GM19438 (cell line): ENCODE data around the gene KRT9.
A peak's percentile ranks its signal among the peaks of the same experiment; 100 is the strongest.
"Not testable (repeated sequence)": the region's sequence is repeated elsewhere in the genome, so short reads cannot be mapped to it uniquely, and the experiment has no call there.

Source experiments
- ATAC-seq: cut with Tn5 transposase; IDR thresholded peaks from one replicate; pipeline ENCODE4 v1.9.1; 2021; ENCODE audit warnings: low read depth; ENCODE audit not compliant: unreplicated experiment

Gene KRT9

DNA sequence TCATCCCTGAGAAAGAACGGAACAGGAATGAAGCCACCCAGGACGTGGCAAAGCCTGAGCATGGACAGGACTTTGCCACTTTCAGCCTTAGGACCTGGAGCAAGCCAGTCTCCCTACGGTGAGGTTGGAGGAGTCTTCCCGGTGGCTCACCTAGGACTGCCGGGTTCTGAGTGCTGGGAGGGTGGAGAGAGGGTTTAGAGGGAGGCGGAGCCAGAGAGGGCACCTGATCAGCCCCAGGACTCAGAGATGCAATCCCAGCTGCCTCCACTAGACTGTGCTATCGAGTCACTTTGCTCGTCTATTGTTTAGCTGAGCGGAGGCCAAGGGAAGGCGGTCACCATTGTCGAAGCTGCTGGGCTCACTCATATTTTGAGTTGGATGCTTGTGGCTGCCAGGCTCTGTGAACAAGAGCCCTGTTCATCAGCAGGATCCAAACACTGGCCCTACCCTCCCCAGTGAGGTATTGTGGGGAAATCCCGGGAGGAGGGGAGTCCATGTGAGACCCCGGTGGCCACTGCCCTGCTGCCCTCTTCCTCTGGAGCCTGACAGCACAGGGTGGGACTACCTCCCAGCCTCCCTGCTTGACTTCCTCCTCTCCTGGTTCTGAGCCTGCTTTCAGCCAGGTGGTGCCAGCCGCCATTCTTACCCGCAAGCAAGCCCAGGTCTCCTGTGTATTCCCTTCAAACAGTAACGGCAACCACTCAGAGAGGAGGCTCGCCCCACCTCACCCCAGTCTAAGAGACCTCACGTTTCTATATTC is 7.8 kb upstream of the KRT9 start:
- no peak for ATAC-seq

DNA sequence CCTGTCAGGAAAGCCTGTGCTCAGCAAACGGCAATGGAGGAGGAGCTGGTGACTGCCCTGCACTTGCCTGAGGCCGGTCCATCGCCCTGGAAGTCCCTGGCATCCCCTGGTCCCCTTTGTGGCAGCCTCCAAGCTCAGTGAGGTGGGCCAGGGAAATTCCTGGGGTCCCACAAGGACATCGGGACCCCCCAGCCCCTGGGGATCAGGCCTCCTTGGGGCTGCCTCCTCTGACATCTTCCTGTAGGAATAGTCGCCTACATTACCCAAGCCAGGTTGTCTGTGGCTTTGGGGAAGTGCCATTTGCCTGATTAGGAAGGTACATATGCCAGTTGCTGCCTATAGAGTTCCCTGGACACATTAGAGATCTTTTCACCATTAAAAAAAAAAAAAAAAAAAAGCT is 7.1 kb upstream of the KRT9 start:
- ATAC-seq = no peak

DNA sequence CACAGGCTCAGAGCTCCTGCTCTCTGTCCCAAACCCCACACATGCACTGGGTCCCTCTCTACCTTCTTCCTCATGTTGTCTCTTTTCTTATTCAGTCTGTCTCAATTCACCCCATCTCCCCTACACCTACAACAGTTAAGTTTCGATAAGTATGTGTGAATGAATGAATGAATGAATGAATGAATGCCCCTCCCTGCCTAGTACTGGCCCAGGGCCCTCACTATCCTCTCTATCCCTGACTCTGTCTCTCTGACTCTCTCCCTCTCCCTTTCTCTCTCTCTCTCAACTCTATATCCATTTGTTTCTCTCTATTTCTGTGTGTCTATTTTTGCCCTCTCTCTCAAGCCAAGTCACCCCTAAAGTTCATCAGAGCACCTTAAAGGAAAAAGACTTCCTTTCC is 6.7 kb upstream of the KRT9 start:
- ATAC-seq = no peak

DNA sequence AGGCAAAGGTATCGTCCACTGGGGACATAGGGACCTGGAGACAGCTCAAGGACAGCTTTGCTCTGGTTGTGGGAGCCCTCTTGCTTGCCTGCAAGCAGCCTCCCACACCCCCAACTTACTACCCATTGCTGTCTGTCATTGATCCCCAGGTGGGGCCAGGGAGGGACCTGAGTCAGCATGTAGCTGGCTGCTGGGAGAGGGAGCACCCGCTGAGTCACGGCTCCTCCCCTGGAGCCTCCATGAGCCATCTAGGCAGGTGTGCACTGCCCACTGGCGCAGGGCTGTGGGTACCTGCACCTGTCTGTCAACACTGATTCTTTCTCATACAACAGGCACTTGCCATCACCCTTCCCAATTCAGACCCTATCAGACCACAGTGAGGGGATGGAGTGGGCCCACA is 4.9 kb upstream of the KRT9 start:
- ATAC-seq = not testable (repeated sequence)

DNA sequence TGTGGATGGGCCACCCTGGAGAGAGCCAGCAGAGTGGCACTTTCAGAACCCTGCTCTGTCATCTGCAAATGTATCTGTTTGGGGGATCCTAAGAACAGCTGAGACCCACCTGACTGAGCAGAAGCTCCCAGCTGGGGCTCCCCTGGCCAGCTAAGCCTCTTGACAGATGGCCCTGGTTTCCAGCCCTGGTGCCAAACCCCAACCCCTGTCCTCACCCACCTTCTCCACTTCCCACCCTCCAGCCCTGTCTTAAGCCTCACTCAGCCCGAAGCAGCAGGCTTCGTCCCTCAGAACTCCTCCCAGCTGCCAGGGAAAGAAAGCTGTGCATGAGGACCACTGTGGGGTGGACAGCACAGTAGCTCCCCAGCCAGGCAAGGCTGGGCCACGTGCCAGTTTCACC is 3.5 kb upstream of the KRT9 start:
- ATAC-seq = no peak

DNA sequence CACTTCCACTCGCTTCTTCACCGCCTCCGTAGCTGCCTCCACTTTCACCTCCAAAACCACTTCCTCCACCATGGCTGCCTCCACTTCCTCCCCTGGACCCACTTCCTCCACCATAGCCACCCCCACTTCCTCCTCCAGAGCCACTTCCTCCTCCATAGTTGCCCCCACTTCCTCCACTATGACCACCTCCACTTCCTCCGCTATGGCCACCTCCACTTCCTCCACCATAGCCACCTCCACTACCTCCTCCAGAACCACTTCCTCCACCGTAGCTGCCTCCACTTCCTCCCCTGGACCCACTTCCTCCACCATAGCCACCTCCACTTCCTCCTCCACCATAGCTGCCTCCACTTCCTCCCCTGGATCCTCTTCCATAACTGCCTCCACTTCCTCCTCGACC is 4.5 kb downstream of the KRT9 start:
- ATAC-seq = no peak

DNA sequence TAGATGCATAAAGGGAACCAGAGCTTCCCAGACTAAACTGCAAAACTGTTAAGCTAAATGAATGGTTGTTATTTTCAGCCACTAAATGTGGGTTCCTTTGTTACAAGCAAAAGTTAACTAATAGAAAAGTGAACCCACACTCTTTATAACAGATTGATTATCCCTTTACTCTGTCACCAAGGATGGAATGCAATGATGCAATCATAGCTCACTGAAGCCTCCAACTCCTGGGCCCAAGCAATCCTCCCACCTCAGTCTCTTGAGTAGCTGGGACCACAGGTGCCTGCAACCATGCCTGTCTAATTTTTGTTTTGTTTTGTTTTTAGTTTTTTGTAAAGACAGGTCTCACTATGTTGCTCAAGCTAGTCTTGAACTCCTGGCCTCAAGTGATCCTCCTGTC is 6.5 kb downstream of the KRT9 start:
- no peak for ATAC-seq

DNA sequence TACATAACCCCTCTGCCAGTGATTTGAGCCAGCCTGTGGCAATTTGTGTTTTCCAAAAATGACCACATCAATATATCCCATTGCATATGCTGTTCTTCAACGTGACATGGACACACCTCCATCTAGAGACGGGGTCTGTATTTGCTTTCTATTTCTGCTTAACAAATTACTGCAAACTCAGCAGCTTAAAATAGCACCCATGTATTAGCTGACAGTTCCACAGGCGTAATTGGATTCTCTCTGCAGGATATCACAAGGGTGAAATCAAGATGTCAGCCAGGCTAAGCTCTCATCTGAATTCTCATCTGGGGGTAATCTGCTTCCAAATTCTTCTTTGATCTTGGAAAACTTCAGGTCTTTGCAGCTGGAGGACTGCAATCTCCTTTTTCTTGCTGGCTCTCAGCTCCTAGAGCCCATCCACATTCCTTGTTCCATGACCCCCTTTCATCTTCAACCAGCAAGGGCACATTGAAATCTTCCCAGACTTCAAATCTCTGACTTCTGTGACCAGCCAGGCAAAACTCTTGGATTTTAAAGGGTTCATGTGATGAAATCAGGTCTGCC is 8.2 kb downstream of the KRT9 start:
- no peak for ATAC-seq

DNA sequence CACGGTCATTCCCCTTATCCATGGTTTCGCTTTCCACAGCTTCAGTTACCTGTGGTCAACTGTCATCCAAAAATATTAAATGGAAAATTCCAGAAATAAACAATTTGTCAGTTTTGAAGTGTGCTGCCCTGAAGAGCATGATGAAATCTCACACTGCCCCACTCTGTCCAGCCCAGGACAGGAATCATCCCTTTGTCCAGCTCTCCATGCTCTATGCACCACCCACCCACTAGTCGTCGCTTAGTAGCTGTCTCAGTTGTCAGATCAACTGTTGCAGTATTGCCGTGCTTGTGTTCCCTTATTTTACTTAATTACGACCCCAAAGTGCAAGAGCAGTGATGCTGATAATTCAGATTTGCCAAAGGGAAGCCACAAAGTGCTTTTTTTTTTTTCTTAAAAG is 10.3 kb downstream of the KRT9 start:
- no peak for ATAC-seq

DNA sequence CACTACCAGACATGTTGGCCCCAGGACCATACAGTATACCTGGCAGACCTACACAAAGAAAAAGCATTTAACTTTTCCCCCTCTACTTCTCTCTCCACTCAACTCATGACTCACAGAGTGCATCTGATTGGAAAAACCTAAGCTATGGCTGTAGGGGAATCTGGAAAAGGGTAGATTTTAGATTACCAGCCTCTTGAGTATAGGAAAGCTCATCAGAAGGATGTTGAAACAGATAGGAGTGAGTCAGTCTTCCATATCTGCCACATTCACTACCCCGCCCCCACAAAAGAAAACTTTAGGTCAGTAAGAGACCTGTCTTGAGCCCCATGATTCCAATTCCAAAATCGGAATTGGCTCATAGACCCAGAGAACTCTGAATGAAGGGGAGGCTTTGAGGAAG is 12.3 kb downstream of the KRT9 start:
- ATAC-seq = no peak

DNA sequence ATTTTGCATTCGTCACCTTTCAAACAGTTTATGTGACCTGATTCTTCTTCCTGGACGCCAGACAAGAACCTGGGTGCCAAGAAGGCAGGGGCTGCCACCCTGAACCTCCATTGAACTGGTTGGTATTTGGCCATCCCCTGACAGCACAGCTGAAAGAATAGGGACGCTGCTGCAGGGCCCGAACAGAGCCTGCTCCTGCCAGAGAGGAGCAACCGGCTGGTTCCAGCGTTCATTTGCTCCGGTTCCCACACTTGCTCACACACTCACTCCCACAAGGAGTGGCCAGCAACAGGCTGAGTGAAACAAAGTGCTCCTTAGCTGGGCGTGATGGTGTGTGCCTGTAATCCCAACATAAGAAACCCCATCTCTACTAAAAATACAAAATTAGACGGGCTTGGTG is 14.9 kb downstream of the KRT9 start:
- ATAC-seq = no peak

DNA sequence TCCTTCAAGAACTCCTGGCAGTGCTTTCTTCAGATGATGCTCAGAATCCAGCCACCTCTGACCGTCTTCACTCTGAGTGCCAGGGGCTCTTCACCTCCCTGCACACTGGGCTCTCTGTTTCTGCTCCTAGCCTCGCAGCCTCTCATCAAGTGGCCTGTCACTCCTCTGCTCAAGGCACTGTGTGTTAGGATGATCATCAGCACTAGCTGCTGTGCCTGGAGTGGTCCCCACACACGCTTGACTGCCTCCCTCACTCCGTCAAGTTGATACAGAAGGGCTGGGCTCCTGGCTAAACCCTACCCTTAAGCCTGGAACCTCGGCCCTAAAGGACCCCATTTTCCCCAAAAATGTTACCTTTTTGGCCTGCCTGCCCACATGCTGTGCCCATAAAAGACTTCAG is 15.6 kb downstream of the KRT9 start:
- no peak for ATAC-seq

DNA sequence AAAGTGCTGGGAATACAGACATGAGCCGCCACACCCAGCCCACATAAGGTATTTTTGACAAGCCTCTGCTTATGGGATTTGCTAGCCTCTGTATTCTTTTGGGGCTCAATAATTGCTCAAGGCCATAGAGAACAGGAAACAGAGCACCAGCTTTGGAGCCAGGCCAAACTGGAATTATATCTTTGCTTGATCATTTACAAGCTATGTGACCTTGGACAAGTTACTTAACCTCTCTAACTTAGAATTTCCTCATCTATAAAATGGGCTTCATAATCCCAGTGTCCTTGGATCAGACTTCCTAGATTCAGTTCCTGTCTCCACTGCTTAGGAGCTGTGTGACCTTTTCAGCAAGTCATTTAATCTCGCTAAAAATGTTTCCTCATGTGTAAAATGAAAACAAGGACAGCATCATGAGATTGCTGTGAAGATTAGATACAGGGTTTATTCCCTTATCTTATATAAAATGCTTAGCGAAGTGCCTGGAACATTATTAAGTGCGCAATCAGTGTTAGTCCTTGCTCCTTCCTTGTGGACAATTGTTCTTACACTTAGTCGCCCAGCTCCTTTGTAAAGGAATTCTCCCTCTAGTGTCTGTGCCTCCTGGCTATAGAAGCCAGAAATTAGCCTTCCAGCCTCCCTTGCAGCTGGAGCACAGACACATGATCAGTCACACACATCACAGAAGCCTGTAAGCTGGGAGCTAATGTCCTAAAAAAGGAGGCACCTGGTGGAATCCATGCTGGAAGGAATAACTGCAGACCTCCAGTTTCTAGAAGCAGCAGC is 16.6 kb downstream of the KRT9 start:
- ATAC-seq = no peak

DNA sequence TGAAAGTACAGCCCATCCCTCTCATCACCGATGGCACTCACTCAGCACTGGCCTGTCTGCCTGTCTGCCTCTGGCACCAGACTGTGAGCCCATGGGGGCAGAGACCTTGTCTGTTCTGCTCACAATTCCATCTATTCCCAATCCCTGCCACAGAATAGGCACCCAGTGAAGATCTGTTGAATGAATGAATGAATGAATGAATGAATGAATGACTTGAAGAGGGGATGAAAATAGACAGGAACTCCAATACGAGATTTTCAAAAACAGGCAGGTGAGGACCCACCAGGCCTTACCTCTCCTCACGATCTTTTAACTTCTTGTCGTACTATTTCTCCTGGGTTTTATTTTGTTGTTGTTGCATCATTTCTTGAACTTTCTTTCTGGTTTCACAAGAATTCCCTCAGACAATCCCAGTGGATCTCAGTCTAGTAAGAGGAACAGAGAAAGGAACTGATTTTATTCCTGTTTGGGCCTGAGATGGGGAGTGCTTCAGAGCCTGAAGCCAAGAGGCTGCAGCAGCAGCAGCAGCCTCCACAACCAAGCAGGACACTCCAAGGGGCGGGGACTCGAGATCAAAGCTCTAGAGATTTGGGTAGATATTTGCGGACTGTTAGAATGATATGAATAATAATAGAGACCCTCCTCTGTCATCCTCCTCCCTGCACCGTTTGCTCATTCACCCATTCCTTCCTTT is 17.7 kb downstream of the KRT9 start:
- no peak for ATAC-seq

DNA sequence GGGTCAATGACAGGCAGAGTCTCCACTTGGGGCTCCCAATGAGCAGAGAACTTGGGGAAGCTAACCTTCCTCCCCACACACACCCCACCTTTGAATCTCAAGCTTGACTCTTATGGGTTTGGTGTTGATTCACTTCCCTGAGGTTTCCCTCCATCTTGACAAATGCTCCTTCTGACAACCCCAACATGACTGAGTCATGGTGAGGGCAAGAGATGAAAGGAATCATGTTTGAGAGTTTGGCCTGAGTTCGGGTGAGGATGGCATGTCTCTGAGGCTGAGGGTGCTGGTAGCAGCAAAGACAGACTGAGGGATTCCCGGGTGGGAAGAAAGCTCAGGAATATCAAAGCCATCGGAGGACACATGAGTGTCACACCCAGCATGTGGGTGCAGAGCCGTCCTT is 18.7 kb downstream of the KRT9 start:
- no peak for ATAC-seq

DNA sequence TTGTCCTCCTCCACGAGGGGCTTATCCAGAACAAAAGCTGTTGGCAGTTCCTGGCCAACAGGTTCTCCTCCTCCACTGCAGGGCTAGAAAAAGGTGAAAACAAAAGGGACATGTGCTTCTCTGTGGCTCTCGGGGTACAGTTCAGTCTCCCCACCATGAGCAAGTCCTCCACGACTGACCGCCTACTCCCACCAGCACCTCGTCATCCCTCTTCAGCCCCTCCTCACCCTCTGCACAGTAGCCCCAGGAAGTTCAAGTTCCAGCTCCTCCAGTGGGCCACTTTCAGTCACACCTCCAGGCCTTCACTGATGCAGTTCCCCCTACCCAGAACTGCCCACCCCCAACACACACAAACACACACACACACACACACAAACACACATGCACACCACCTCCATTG is 19.4 kb downstream of the KRT9 start:
- ATAC-seq = no peak

DNA sequence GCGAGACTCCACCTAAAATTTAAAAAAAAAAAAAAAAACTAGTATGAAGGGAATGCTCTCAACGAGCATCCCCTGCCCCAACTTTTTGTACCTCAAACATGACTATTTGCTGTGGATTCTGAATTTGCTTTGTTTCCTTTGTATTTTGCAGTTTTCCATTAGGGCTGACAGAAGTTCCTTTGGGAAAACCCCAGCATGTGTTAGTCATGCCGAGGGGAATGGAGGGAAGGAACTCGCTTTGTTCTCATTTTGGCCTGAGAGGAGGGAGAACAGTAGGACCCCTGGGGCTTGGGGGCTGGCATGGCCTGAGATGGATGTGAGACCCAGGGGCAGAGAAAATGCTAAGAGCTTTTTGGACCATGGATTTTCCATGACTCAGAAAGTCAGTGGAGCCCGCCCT is 20.5 kb downstream of the KRT9 start:
- ATAC-seq = no peak

DNA sequence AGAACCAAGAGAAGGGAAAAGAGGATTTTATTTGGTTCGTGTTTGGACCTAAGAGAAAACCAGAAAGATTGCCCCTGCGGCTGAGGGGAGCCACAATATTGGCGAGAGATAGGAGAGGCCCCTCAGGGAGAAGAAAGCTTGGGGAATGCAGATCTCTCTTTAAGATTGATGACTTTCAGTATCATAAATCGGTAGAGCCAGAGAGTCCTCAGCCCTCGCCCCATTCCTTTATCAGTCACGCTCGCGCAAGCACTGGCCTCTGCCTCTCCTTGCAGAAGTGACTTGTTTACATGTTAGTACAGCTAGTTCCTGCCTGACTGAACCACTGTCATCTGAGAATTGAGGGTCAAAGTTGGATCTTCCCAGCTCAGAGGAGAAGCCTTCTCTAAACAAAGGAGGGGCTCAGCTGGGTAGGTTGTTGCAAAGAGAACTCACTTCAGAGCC is 22.2 kb downstream of the KRT9 start:
- ATAC-seq = no peak

DNA sequence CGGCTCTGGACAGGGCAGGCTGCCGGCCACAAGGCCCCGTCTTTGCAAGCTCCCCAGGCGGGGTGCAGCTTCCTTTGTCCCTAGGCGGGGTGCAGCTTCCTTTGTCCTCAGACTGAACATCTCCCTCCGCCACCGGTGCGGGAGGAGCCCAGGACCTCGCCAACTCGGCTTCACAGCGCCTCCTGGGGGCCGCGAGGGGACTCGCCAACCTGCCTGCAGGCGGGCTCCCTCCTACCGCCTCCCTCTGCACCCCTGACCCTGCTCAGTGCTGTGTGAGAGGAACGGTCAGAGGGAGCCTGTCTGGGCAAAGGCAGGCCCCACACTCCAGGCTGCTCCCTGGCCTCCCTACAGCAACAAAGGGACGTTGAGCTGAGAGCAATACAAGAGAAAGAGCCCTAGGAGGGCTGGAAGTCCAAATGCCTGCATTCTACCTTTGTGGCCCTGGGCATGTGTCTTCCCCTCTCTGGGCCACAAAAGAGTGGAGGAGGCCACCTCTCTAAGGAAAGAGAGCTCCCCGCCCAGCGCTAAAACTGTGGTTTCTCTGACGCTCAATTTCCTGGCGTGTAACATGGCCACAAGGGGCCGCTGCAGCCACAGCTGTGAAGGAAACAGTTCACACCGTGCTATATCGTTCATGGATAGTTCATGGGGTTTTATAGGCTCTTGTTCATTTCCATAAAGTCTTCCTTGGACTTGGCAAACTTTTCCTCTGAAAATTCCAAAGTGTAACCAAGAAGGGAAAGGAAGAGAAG is 22.8 kb downstream of the KRT9 start:
- ATAC-seq = peak; percentile 79
